Prostate gland (tissue), 2 donors: ENCODE data around the gene CARD14. TPM values are rescaled to one million over a fixed set of nuclear protein-coding genes. Genes with fewer than 3 reads are reported as not detected.
"Not testable (repeated sequence)": the region's sequence is repeated elsewhere in the genome, so short reads cannot be mapped to it uniquely, and the experiment has no call there.

Experiments
- DNase-seq: peaks from one replicate; pipeline ENCODE4 v3.0.0-alpha.2; 2019; ENCODE audit warnings: low spot score
- H3K27ac ChIP-seq, 2 donors: fragments of 200-600 bp; sonication (generic); 2 replicates each; pipeline ENCODE4 v1.5.1; 2017 to 2019
- H3K27me3 ChIP-seq: fragments of 200-600 bp; sonication (generic); replicated peaks from 2 replicates; pipeline ENCODE4 v1.5.1; 2019; ENCODE audit not compliant: insufficient read depth
- H3K36me3 ChIP-seq, 2 donors: fragments of 200-600 bp; sonication (generic); 1 replicate in 1 of 2; 2 replicates in 1 of 2; pipeline versions ENCODE4 v1.5.1 to v1.8.1; 2017 to 2019
- H3K4me1 ChIP-seq: fragments of 200-600 bp; sonication (generic); replicated peaks from 2 replicates; pipeline ENCODE4 v1.5.1; 2019
- H3K4me3 ChIP-seq, 2 donors: fragments of 200-600 bp; sonication (generic); 2 replicates each; pipeline ENCODE4 v1.5.1; 2017 to 2019
- H3K9me3 ChIP-seq: fragments of 200-600 bp; sonication (generic); 2 replicates; pipeline ENCODE4 v1.5.1; 2017
- CTCF ChIP-seq, 4 experiments: fragments of 200-600 bp in 2 of 4; fragments of 450-650 bp in 2 of 4; sonication (generic) in 2 of 4; IDR thresholded peaks; 1 replicate in 3 of 4; 2 replicates in 1 of 4; pipeline ENCODE4 v1.5.1; 2016 to 2019; ENCODE audit warnings: antibody characterized with exemption in 4 of 4, mild to moderate bottlenecking in 2 of 4, moderate library complexity in 2 of 4
- POLR2A ChIP-seq: fragments of 450-650 bp; IDR thresholded peaks from one replicate; pipeline ENCODE4 v1.6.1; 2016; ENCODE audit warnings: antibody characterized with exemption, mild to moderate bottlenecking
- POLR2AphosphoS5 ChIP-seq: sonication (generic); formaldehyde crosslinking; IDR thresholded peaks from one replicate; pipeline ENCODE4 v1.6.1; 2017; ENCODE audit warnings: antibody characterized with exemption
- WGBS: methylation state at CpG from one replicate; pipeline ENCODE4 v1.1.5; 2018; 5-methylcytosine and 5-hydroxymethylcytosine counted together
- intact Hi-C: fragments of 100-400 bp; cut with DNase I; formaldehyde crosslinking; loops from one replicate; pipeline ENCODE4 v1.14.2; 2022
- total RNA-seq, 2 donors: library from RNA; depleted of rRNA; stranded (reverse); fragments of >200 nt; gene quantifications; one replicate each; pipeline ENCODE4 v1.1.0, GENCODE V29; 2016

Gene CARD14
- total RNA-seq, 2 donors from 2014 or later, result 10.2 to 27.3 TPM

- no peaks in the 10 kb centered on the region for H3K36me3 ChIP-seq
- no peaks in the 10 kb centered on the region for H3K4me1 ChIP-seq
- intact Hi-C loops, result loop anchor here (5.0 kb wide), 1 partner anchor 147 kb away; no protein-coding TSS in a partner anchor
- TF ChIP-seq CTCF (IDR thresholded peaks at IDR 0.05) (no peak), POLR2A (no peak), POLR2AphosphoS5 (no peak)
- DNase-seq, result no peak
- no peak overlapping the region for H3K4me3 ChIP-seq
- H3K27me3 ChIP-seq, result no peaks in the 10 kb centered on the region
- 78% methylated on average over 5 of the region's 5 CpGs for WGBS
- H3K27ac ChIP-seq, result no peak overlapping the region
- H3K9me3 ChIP-seq, result no peaks in the 10 kb centered on the region
Measured at GRCh38 chr17:80154166-80154565, 15.7 kb upstream of the CARD14 start.

- H3K4me3 ChIP-seq, intact Hi-C loops, H3K27me3 ChIP-seq, H3K4me1 ChIP-seq, H3K9me3 ChIP-seq, H3K27ac ChIP-seq, H3K36me3 ChIP-seq, DNase-seq: not testable (repeated sequence)
- WGBS, result 28% methylated on average over 2 of the region's 2 CpGs
Measured at GRCh38 chr17:80155600-80155999, 14.2 kb upstream of the CARD14 start.

GRCh38 chr17:80158846-80159245 lies 11.0 kb upstream of the CARD14 start:
- Histone ChIP-seq H3K4me1 (no peaks in the 10 kb centered on the region), H3K27me3 (no peaks in the 10 kb centered on the region), H3K27ac (no peak overlapping the region), H3K4me3 (no peak overlapping the region), H3K9me3 (no peaks in the 10 kb centered on the region), H3K36me3 (no peaks in the 10 kb centered on the region)
- no peak for TF ChIP-seq CTCF (IDR thresholded peaks at IDR 0.05)
- no peak for TF ChIP-seq POLR2A
- no peak for TF ChIP-seq POLR2AphosphoS5
- WGBS, result 66% methylated on average over 2 of the region's 2 CpGs
- DNase-seq, result no peak
- intact Hi-C loops, result no loop called here

- Histone ChIP-seq H3K4me3 (no peak overlapping the region), H3K27me3 (no peaks in the 10 kb centered on the region), H3K36me3 (no peaks in the 10 kb centered on the region), H3K27ac (no peak overlapping the region), H3K9me3 (no peaks in the 10 kb centered on the region), H3K4me1 (no peaks in the 10 kb centered on the region)
- DNase-seq, result no peak
- intact Hi-C loops, result no loop called here
- no peak for TF ChIP-seq POLR2AphosphoS5
- TF ChIP-seq CTCF (IDR thresholded peaks at IDR 0.05), result no peak
- TF ChIP-seq POLR2A, result no peak
- 67% methylated on average over 3 of the region's 3 CpGs for WGBS
Measured at GRCh38 chr17:80160536-80160935, 9.3 kb upstream of the CARD14 start.

GRCh38 chr17:80163336-80163735 lies 6.5 kb upstream of the CARD14 start:
- H3K36me3 ChIP-seq, result no peaks in the 10 kb centered on the region
- H3K4me1 ChIP-seq, result no peaks in the 10 kb centered on the region
- TF ChIP-seq POLR2AphosphoS5 (no peak), POLR2A (no peak), CTCF (IDR thresholded peaks at IDR 0.05) (no peak)
- no peak overlapping the region for H3K27ac ChIP-seq
- H3K27me3 ChIP-seq, result no peaks in the 10 kb centered on the region
- DNase-seq, result no peak
- no peaks in the 10 kb centered on the region for H3K9me3 ChIP-seq
- H3K4me3 ChIP-seq, result no peak overlapping the region
- WGBS, result 79% methylated on average over 4 of the region's 4 CpGs
- intact Hi-C loops, result no loop called here
